GM12891 (cell line): Measurements from ENCODE around the gene NAALADL2.

Source experiments
- POLR2A ChIP-seq: IDR thresholded peaks from 2 replicates; pipeline ENCODE4 v1.6.1; 2011; ENCODE audit warnings: low read depth, low read length, control low read depth
- POLR2AphosphoS5 ChIP-seq: IDR thresholded peaks from 2 replicates; pipeline ENCODE4 v1.6.1; 2011; ENCODE audit warnings: low read depth, low read length, control low read depth
- POU2F2 ChIP-seq: IDR thresholded peaks from 2 replicates; pipeline ENCODE4 v1.6.1; 2011; ENCODE audit warnings: low read depth, mild to moderate bottlenecking, control low read depth, low read length, moderate library complexity
- SPI1 ChIP-seq: IDR thresholded peaks from 2 replicates; pipeline ENCODE4 v1.6.1; 2011; ENCODE audit warnings: low read depth, low read length, control low read depth
- TAF1 ChIP-seq: IDR thresholded peaks from 2 replicates; pipeline ENCODE4 v1.6.1; 2011; ENCODE audit warnings: low read depth, low read length, control low read depth

DNA sequence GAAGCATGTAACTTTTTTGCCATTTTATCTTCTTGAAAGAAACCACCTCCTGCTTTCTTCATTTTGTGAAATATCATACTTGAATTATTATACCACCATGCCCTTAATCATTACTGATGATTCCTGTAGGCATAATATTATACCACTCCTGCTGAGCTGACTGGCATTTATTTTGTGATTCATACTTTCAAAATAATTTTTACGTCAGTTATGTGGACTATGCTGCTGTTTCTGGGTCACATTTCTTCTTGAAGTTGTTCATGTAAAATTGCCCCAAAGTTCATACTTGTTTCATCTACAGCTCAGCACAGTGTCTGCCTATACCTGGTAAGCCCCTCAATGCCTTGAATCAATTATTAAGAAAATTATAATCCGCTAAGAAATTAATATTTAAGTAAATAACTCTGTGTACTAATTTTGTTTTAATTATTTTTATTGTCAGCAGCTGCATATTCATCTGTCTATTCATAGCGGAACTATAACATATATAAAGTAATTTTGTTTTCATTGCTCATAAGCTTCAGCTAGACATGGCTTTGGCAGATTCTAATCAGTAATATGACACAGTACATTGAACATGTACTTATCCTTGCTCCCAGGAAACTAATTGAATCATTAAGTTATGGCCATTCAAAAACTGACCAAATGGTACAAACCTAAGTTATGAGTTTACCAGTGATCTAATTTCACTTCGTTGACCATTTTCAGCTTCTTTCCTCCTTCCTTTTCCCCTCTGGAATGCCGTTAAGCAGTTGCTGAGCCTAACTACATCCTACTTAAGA is 160.0 kb downstream of the NAALADL2 start:
- TF ChIP-seq POLR2A (no peak), TAF1 (no peak), SPI1 (no peak), POLR2AphosphoS5 (no peak), POU2F2 (no peak)
